SK-N-SH treated with all-trans-retinoic acid at 6 μM for 48 hours (cell line): ENCODE results near the gene UGT1A3.

ENCODE experiments used
- ATAC-seq: fragments of 200-7000 bp; cut with Tn5 transposase; 3 replicates; pipeline ENCODE4 v1.9.1; 2020; ENCODE audit warnings: mild to moderate bottlenecking, moderate library complexity
- CREB5 ChIP-seq: fragments of 250-450 bp; sonication (Bioruptor Pico); IDR thresholded peaks from 2 replicates; pipeline ENCODE4 v1.5.1; 2020; ENCODE audit warnings: low read depth, mild to moderate bottlenecking, moderate library complexity
- CSDC2 ChIP-seq: fragments of 250-450 bp; sonication (Bioruptor Pico); IDR thresholded peaks from 2 replicates; pipeline ENCODE4 v1.5.0; 2020; ENCODE audit warnings: mild to moderate bottlenecking, moderate library complexity
- CSRNP3 ChIP-seq: fragments of 250-450 bp; sonication (Bioruptor Pico); IDR thresholded peaks from 2 replicates; pipeline ENCODE4 v1.5.1; 2021; ENCODE audit warnings: mild to moderate bottlenecking, moderate library complexity
- ESRRG ChIP-seq: fragments of 250-450 bp; sonication (Bioruptor Pico); IDR thresholded peaks from 2 replicates; pipeline ENCODE4 v1.6.1; 2021; ENCODE audit warnings: mild to moderate bottlenecking
- GLIS3 ChIP-seq: fragments of 250-450 bp; sonication (Bioruptor Pico); IDR thresholded peaks from 2 replicates; pipeline ENCODE4 v1.5.0; 2020; ENCODE audit warnings: mild to moderate bottlenecking, moderate library complexity
- OSR1 ChIP-seq: fragments of 250-450 bp; sonication (Bioruptor Pico); IDR thresholded peaks from 2 replicates; pipeline ENCODE4 v1.8.0; 2022; ENCODE audit warnings: moderate library complexity, mild to moderate bottlenecking, inconsistent platforms
- PATZ1 ChIP-seq: fragments of 250-450 bp; sonication (Bioruptor Pico); IDR thresholded peaks from 2 replicates; pipeline ENCODE4 v1.8.0; 2020; ENCODE audit warnings: mild to moderate bottlenecking, moderate library complexity, borderline replicate concordance
- POU6F1 ChIP-seq: fragments of 250-450 bp; sonication (Bioruptor Pico); IDR thresholded peaks from 2 replicates; pipeline ENCODE4 v1.8.0; 2021; ENCODE audit warnings: low read depth, mild to moderate bottlenecking, moderate library complexity, borderline replicate concordance
- PPARA ChIP-seq: fragments of 250-450 bp; sonication (Bioruptor Pico); IDR thresholded peaks from 2 replicates; pipeline ENCODE4 v1.5.0; 2020; ENCODE audit warnings: mild to moderate bottlenecking, borderline replicate concordance
- SNAI2 ChIP-seq: fragments of 250-450 bp; sonication (Bioruptor Pico); IDR thresholded peaks from 2 replicates; pipeline ENCODE4 v1.5.0; 2020; ENCODE audit warnings: mild to moderate bottlenecking, moderate library complexity
- TCF4 ChIP-seq: fragments of 250-450 bp; sonication (Bioruptor Pico); IDR thresholded peaks from 2 replicates; pipeline ENCODE4 v1.8.0; 2021; ENCODE audit warnings: mild to moderate bottlenecking, moderate library complexity, borderline replicate concordance
- TSHZ2 ChIP-seq: fragments of 250-450 bp; sonication (Bioruptor Pico); IDR thresholded peaks from 2 replicates; pipeline ENCODE4 v1.5.0; 2020; ENCODE audit warnings: mild to moderate bottlenecking, moderate library complexity
- ZFP3 ChIP-seq: fragments of 250-450 bp; sonication (Bioruptor Pico); IDR thresholded peaks from 2 replicates; pipeline ENCODE4 v1.5.0; 2020; ENCODE audit warnings: mild to moderate bottlenecking, moderate library complexity
- ZFP30 ChIP-seq: fragments of 450-650 bp; formaldehyde crosslinking; IDR thresholded peaks from 2 replicates; pipeline ENCODE4 v1.5.0; 2022; ENCODE audit warnings: mild to moderate bottlenecking, moderate library complexity
- ZNF565 ChIP-seq: fragments of 450-650 bp; formaldehyde crosslinking; conservative IDR thresholded peaks from 2 replicates; pipeline ENCODE4 v1.5.0; 2020; ENCODE audit warnings: low read depth, mild to moderate bottlenecking, moderate library complexity
- ZNF8 ChIP-seq: fragments of 450-650 bp; formaldehyde crosslinking; IDR thresholded peaks from 2 replicates; pipeline ENCODE4 v1.5.0; 2020; ENCODE audit warnings: mild to moderate bottlenecking, moderate library complexity

UGT1A3 gene

GRCh38 chr2:233795735-233796171 is 66.9 kb downstream of the UGT1A3 start:
- TF ChIP-seq PATZ1 (CRISPR knock-in tag): no peak
- TF ChIP-seq CSDC2 (CRISPR knock-in tag): no peak
- TF ChIP-seq ZNF8 (CRISPR knock-in tag): no peak
- TF ChIP-seq POU6F1: no peak
- TF ChIP-seq SNAI2: no peak
- ATAC-seq: no peak

GRCh38 chr2:233796254-233796653 is 67.4 kb downstream of the UGT1A3 start:
- ATAC-seq: no peak
- no peak for TF ChIP-seq CSRNP3 (CRISPR knock-in tag)
- TF ChIP-seq TSHZ2 (CRISPR knock-in tag): no peak
- no peak for TF ChIP-seq TCF4 (CRISPR knock-in tag)
- TF ChIP-seq ZFP3 (CRISPR knock-in tag): no peak
- TF ChIP-seq PATZ1 (CRISPR knock-in tag): no peak
- TF ChIP-seq ZNF565: no peak

- TF ChIP-seq ESRRG: no peak
- no peak for TF ChIP-seq PPARA
- no peak for TF ChIP-seq CSDC2 (CRISPR knock-in tag)
- TF ChIP-seq ZNF565: no peak
- TF ChIP-seq CREB5 (CRISPR knock-in tag): no peak
- no peak for TF ChIP-seq ZFP3 (CRISPR knock-in tag)
- TF ChIP-seq POU6F1: no peak
- no peak for TF ChIP-seq GLIS3 (CRISPR knock-in tag)
- no peak for TF ChIP-seq ZFP30 (CRISPR knock-in tag)
- no peak for TF ChIP-seq CSRNP3 (CRISPR knock-in tag)
- no peak for TF ChIP-seq OSR1 (CRISPR knock-in tag)
- no peak for TF ChIP-seq TCF4 (CRISPR knock-in tag)
- ATAC-seq: no peak
These were observed 69.7 kb downstream of the UGT1A3 start for GRCh38 chr2:233798335-233799086.
